SK-N-SH (cell line): ENCODE results near the gene SLC25A48. TPM values are rescaled to one million over a fixed set of nuclear protein-coding genes. Genes with fewer than 3 reads are reported as not detected.

Source experiments
- CTCF ChIA-PET: fragments of 300-600, 350-600 bp; formaldehyde crosslinking; extraction: SDS; loops from one replicate; lab custom pipeline; 2021; lab: Yijun Ruan, JAX
- POLR2A ChIA-PET: fragments of 350-600 bp; sonication (Branson Sonifier 250); formaldehyde crosslinking; extraction: SDS; loops from one replicate; lab custom pipeline; 2020; ENCODE audit warnings: antibody characterized with exemption, inconsistent platforms; lab: Yijun Ruan, JAX
- DNase-seq: peaks from one replicate; pipeline ENCODE4 v3.0.0; 2012
- H2AFZ ChIP-seq: fragments of 200-600 bp; sonication (generic); 2 replicates; pipeline ENCODE4 v1.8.1; 2016; ENCODE audit warnings: antibody characterized with exemption, mild to moderate bottlenecking, low read depth
- H3F3A ChIP-seq: fragments of 200-600 bp; sonication (generic); replicated peaks from 2 replicates; pipeline ENCODE3; 2016; ENCODE audit warnings: antibody characterized with exemption, mild to moderate bottlenecking; ENCODE audit not compliant: insufficient read depth
- H3K27ac ChIP-seq, 2 experiments: fragments of 200-500 bp in 1 of 2; fragments of 200-600 bp in 1 of 2; sonication (Bioruptor generic) in 1 of 2; sonication (generic), shearing (Covaris generic) in 1 of 2; 2 replicates each; pipeline versions ENCODE4 v1.5.1 to v1.6.1; 2014 to 2016; ENCODE audit warnings: low read depth in 2 of 2, inconsistent platforms in 1 of 2, low read length in 1 of 2, mild to moderate bottlenecking in 1 of 2, mixed read lengths in 1 of 2
- H3K27me3 ChIP-seq: fragments of 200-600 bp; sonication (generic), shearing (Covaris generic); 2 replicates; pipeline ENCODE4 v1.6.1; 2016; ENCODE audit warnings: mixed run types; ENCODE audit not compliant: insufficient read depth
- H3K36me3 ChIP-seq, 2 experiments: fragments of 200-500 bp in 1 of 2; fragments of 200-600 bp in 1 of 2; sonication (Bioruptor generic) in 1 of 2; sonication (generic) in 1 of 2; replicated peaks in 1 of 2; 2 replicates each; pipeline versions ENCODE3 to v1.5.1; 2014 to 2016; ENCODE audit warnings: low read length in 1 of 2, mild to moderate bottlenecking in 1 of 2; ENCODE audit not compliant: insufficient read depth in 2 of 2, control insufficient read depth in 1 of 2
- H3K4me1 ChIP-seq, 2 experiments: fragments of 200-500 bp in 1 of 2; fragments of 200-600 bp in 1 of 2; sonication (Bioruptor generic) in 1 of 2; sonication (generic), shearing (Covaris generic) in 1 of 2; 2 replicates each; pipeline versions ENCODE4 v1.5.1 to v1.6.1; 2014 to 2016; ENCODE audit warnings: low read depth in 1 of 2, low read length in 1 of 2, mixed run types in 1 of 2; ENCODE audit not compliant: insufficient read depth in 2 of 2, control insufficient read depth in 1 of 2
- H3K4me2 ChIP-seq: fragments of 200-600 bp; sonication (generic), shearing (Covaris generic); 2 replicates; pipeline ENCODE4 v1.6.1; 2017; ENCODE audit warnings: mixed run types
- H3K4me3 ChIP-seq, 2 experiments: fragments of 200-500 bp in 1 of 2; fragments of 200-600 bp in 1 of 2; sonication (Bioruptor generic) in 1 of 2; sonication (generic), shearing (Covaris generic) in 1 of 2; 2 replicates each; pipeline versions ENCODE4 v1.5.1 to v1.8.1; 2014 to 2016; ENCODE audit warnings: low read depth in 2 of 2, inconsistent platforms in 1 of 2, low read length in 1 of 2, mild to moderate bottlenecking in 1 of 2, mixed read lengths in 1 of 2, moderate library complexity in 1 of 2
- H3K79me2 ChIP-seq: fragments of 200-600 bp; sonication (generic); 2 replicates; pipeline ENCODE4 v1.8.1; 2017; ENCODE audit warnings: mild to moderate bottlenecking; ENCODE audit not compliant: insufficient read depth
- H3K9ac ChIP-seq: fragments of 200-600 bp; sonication (generic); 2 replicates; pipeline ENCODE4 v1.6.1; 2017; ENCODE audit warnings: mixed run types
- H3K9me2 ChIP-seq: fragments of 200-600 bp; sonication (generic); 2 replicates; pipeline ENCODE4 v1.6.1; 2017; ENCODE audit warnings: mixed run types
- H3K9me3 ChIP-seq: fragments of 200-600 bp; sonication (generic); 2 replicates; pipeline ENCODE4 v1.6.1; 2017; ENCODE audit warnings: mixed run types, mild to moderate bottlenecking, moderate library complexity
- H4K20me1 ChIP-seq: fragments of 200-600 bp; sonication (generic); 2 replicates; pipeline ENCODE4 v1.6.1; 2017; ENCODE audit warnings: mild to moderate bottlenecking, mixed run types; ENCODE audit not compliant: insufficient read depth
- CHD2 ChIP-seq: fragments of 150-350 bp; IDR thresholded peaks from 2 replicates; pipeline ENCODE4 v1.6.1; 2018; ENCODE audit warnings: low read length; ENCODE audit not compliant: partially characterized antibody
- ELF1 ChIP-seq: IDR thresholded peaks from 2 replicates; pipeline ENCODE4 v1.4.0; 2012
- EP300 ChIP-seq, 2 experiments: IDR thresholded peaks; 2 replicates each; pipeline versions ENCODE4 v1.4.0 to v1.6.1; 2012; ENCODE audit warnings: borderline replicate concordance in 1 of 2, low read depth in 1 of 2, low read length in 1 of 2
- FOSL2 ChIP-seq: IDR thresholded peaks from 2 replicates; pipeline ENCODE4 v1.4.0; 2012; ENCODE audit warnings: low read depth, mild to moderate bottlenecking, moderate library complexity, borderline replicate concordance
- FOXJ3 ChIP-seq: sonication (generic); formaldehyde crosslinking; IDR thresholded peaks from 2 replicates; pipeline ENCODE4 v1.5.1; 2020; ENCODE audit warnings: mild to moderate bottlenecking, missing genetic modification reagents
- FOXM1 ChIP-seq: IDR thresholded peaks from 2 replicates; pipeline ENCODE4 v1.4.0; 2012; ENCODE audit warnings: low read depth, mild to moderate bottlenecking
- GABPA ChIP-seq: IDR thresholded peaks from 2 replicates; pipeline ENCODE4 v1.4.0; 2012; ENCODE audit warnings: low read depth, mild to moderate bottlenecking
- GATA2 ChIP-seq: sonication (generic); formaldehyde crosslinking; IDR thresholded peaks from 2 replicates; pipeline ENCODE4 v1.5.0; 2020; ENCODE audit warnings: mild to moderate bottlenecking, missing genetic modification reagents
- NFIC ChIP-seq: IDR thresholded peaks from 2 replicates; pipeline ENCODE4 v1.4.0; 2012; ENCODE audit warnings: borderline replicate concordance
- NRF1 ChIP-seq: IDR thresholded peaks from 2 replicates; pipeline ENCODE4 v1.6.1; 2012; ENCODE audit warnings: low read depth, mild to moderate bottlenecking, low read length
- POLR2AphosphoS5 ChIP-seq: IDR thresholded peaks from 2 replicates; pipeline ENCODE4 v1.6.1; 2012; ENCODE audit warnings: low read depth, low read length
- RAD21 ChIP-seq: IDR thresholded peaks from 2 replicates; pipeline ENCODE4 v1.6.1; 2012; ENCODE audit warnings: mild to moderate bottlenecking, low read length
- RCOR1 ChIP-seq: fragments of 150-350 bp; IDR thresholded peaks from 2 replicates; pipeline ENCODE4 v1.6.1; 2017; ENCODE audit warnings: antibody characterized with exemption, low read length
- RFX5 ChIP-seq: IDR thresholded peaks from 2 replicates; pipeline ENCODE4 v1.6.1; 2012; ENCODE audit warnings: mild to moderate bottlenecking, improper control_type of control experiment, low read length
- SIN3A ChIP-seq: IDR thresholded peaks from 2 replicates; pipeline ENCODE4 v1.6.1; 2012; ENCODE audit warnings: low read depth, mild to moderate bottlenecking, low read length, moderate library complexity, borderline replicate concordance
- TAF1 ChIP-seq: IDR thresholded peaks from 2 replicates; pipeline ENCODE4 v1.6.1; 2012; ENCODE audit warnings: low read depth, mild to moderate bottlenecking, low read length, moderate library complexity, borderline replicate concordance
- TCF12 ChIP-seq: IDR thresholded peaks from 2 replicates; pipeline ENCODE4 v1.4.0; 2012
- USF1 ChIP-seq: IDR thresholded peaks from 2 replicates; pipeline ENCODE4 v1.4.0; 2012; ENCODE audit warnings: low read depth, borderline replicate concordance
- USF2 ChIP-seq: fragments of 150-350 bp; IDR thresholded peaks from 2 replicates; pipeline ENCODE4 v1.6.1; 2017; ENCODE audit warnings: antibody characterized with exemption, low read length, low read depth, borderline replicate concordance
- ZBTB33 ChIP-seq: IDR thresholded peaks from 2 replicates; pipeline ENCODE4 v1.4.0; 2012; ENCODE audit warnings: low read depth, borderline replicate concordance
- WGBS: methylation state at CpG from one replicate; pipeline ENCODE4 v1.1.6; 2017; ENCODE audit warnings: low lambda C conversion rate; 5-methylcytosine and 5-hydroxymethylcytosine counted together
- polyA plus RNA-seq, 3 experiments: library from polyadenylated mRNA; depleted of rRNA; stranded (reverse); fragments of >200 nt; gene quantifications; 2 replicates each; pipeline ENCODE4 v1.2.3, GENCODE V29; 2012

SLC25A48 gene
- polyA plus RNA-seq, 1 of the 3 experiments (the other 2 are of a cell fraction), result 0.23 TPM

GRCh38 chr5:135864503-135865435 lies 30.3 kb downstream of the SLC25A48 start (continued):
- TF ChIP-seq EP300 (IDR thresholded peaks at IDR 0.05; ENCODE audit: borderline replicate concordance in 1 of 2, low read depth in 1 of 2, low read length in 1 of 2) (no peak), SIN3A (no peak), FOXM1 (no peak), RAD21 (no peak), FOSL2 (no peak), TCF12 (no peak), USF2 (no peak), TAF1 (no peak), USF1 (no peak)

- H3K79me2 ChIP-seq, result no peaks in the 10 kb centered on the region
- H3K27ac ChIP-seq, result no peak overlapping the region
- POLR2A ChIA-PET, result no interaction called here
- no peaks in the 10 kb centered on the region for H3K9me3 ChIP-seq
- no peak overlapping the region for H3K4me2 ChIP-seq
- H3K27me3 ChIP-seq, result no peaks in the 10 kb centered on the region
- CTCF ChIA-PET, result interaction anchor here (0.9 kb wide), 1 partner anchor 409 kb away, joined by 3 read pairs; no protein-coding TSS in a partner anchor
- H3K9me2 ChIP-seq, result no peaks in the 10 kb centered on the region
- H3F3A ChIP-seq, result no peaks in the 10 kb centered on the region
- WGBS, result 16% methylated on average over 2 of the region's 2 CpGs
- H3K9ac ChIP-seq, result no peak overlapping the region
- no peaks in the 10 kb centered on the region for H3K4me1 ChIP-seq
- H4K20me1 ChIP-seq, result no peaks in the 10 kb centered on the region
- no peaks in the 10 kb centered on the region for H3K36me3 ChIP-seq
- H2AFZ ChIP-seq, result no peak overlapping the region
- no peak overlapping the region for H3K4me3 ChIP-seq
- no peak for TF ChIP-seq ZBTB33
- no peak for TF ChIP-seq NFIC
- TF ChIP-seq GATA2 (CRISPR knock-in tag), result no peak
- no peak for TF ChIP-seq FOXJ3 (CRISPR knock-in tag)
- no peak for TF ChIP-seq GABPA
- TF ChIP-seq SIN3A, result no peak
- no peak for TF ChIP-seq NRF1
- TF ChIP-seq RFX5, result no peak
- TF ChIP-seq RCOR1, result no peak
- TF ChIP-seq ELF1, result no peak
- TF ChIP-seq FOSL2, result no peak
- TF ChIP-seq CHD2, result no peak
- no peak for TF ChIP-seq USF2
- no peak for TF ChIP-seq POLR2AphosphoS5
- TF ChIP-seq EP300 (IDR thresholded peaks at IDR 0.05; ENCODE audit: borderline replicate concordance in 1 of 2, low read depth in 1 of 2, low read length in 1 of 2), result no peak
- no peak for DNase-seq
These were observed 31.6 kb downstream of the SLC25A48 start for GRCh38 chr5:135866016-135866415.
